K562 (cell line): ENCODE measurements around the gene CTSL. TPM values are rescaled to one million over a fixed set of nuclear protein-coding genes. Genes with fewer than 3 reads are reported as not detected.

ENCODE experiments used
- ATAC-seq: fragments of 200-7000 bp; cut with Tn5 transposase; 3 replicates; pipeline ENCODE4 v1.9.1; 2020; ENCODE audit warnings: moderate library complexity
- BruUV-seq: library from RNA; stranded (reverse); fragments of 400-500 nt; replicated peaks from 2 replicates; lab custom pipeline; 2021; lab: Mats Ljungman, UMichigan
- CTCF ChIA-PET: fragments of 300-600 bp; formaldehyde crosslinking; extraction: SDS; loops from one replicate; lab custom pipeline; 2021; ENCODE audit warnings: low intra/inter-chr PET ratio; lab: Yijun Ruan, JAX
- POLR2A ChIA-PET: fragments of 300-600, 350-650 bp; sonication (Branson Sonifier 250); formaldehyde crosslinking; extraction: SDS; loops from one replicate; lab custom pipeline; 2021; ENCODE audit warnings: antibody characterized with exemption, inconsistent platforms; lab: Yijun Ruan, JAX
- DNase-seq, 4 experiments: peaks; one replicate each; pipeline versions ENCODE4 v3.0.0 to v3.0.0-alpha.2; 2011 to 2018; ENCODE audit warnings: low spot score in 3 of 4, mixed read lengths in 3 of 4; ENCODE audit errors: extremely low read depth in 1 of 4
- FAIRE-seq: peaks from 2 replicates; lab custom pipeline; 2011; peaks lifted over from hg19 to GRCh38; lab: Jason Lieb, UNC
- H2AFZ ChIP-seq: 2 replicates; pipeline ENCODE4 v1.6.0; 2011; ENCODE audit warnings: low read depth, low read length, control low read depth, inconsistent platforms
- H3K27ac ChIP-seq: fragments of 200-600 bp; 3 replicates; pipeline ENCODE4 v1.8.0; 2011; ENCODE audit warnings: low read depth, mild to moderate bottlenecking, control low read depth, inconsistent platforms, low read length, moderate library complexity, mixed read lengths; ENCODE audit errors: extremely low read depth
- H3K27me3 ChIP-seq, 2 experiments: fragments of 300-600 bp in 1 of 2; 2 replicates in 1 of 2; 3 replicates in 1 of 2; pipeline versions ENCODE4 v1.6.0 to v1.8.0; 2011; ENCODE audit warnings: inconsistent platforms in 2 of 2, low read length in 2 of 2, mild to moderate bottlenecking in 1 of 2, mixed read lengths in 1 of 2, moderate library complexity in 1 of 2; ENCODE audit not compliant: control insufficient read depth in 2 of 2, insufficient read depth in 2 of 2
- H3K36me3 ChIP-seq: fragments of 300-600 bp; 3 replicates; pipeline ENCODE4 v1.8.0; 2011; ENCODE audit warnings: mild to moderate bottlenecking, low read length, inconsistent platforms; ENCODE audit not compliant: control insufficient read depth, insufficient read depth
- H3K4me1 ChIP-seq, 2 experiments: fragments of 200-600 bp in 1 of 2; replicated peaks in 1 of 2; 2 replicates in 1 of 2; 3 replicates in 1 of 2; pipeline versions ENCODE4 v1.5.1 to v1.8.0; 2011; ENCODE audit warnings: inconsistent platforms in 2 of 2, low read length in 2 of 2, mild to moderate bottlenecking in 1 of 2, mixed read lengths in 1 of 2, moderate library complexity in 1 of 2; ENCODE audit not compliant: control insufficient read depth in 2 of 2, insufficient read depth in 2 of 2
- H3K4me2 ChIP-seq: 2 replicates; pipeline ENCODE4 v1.6.1; 2011; ENCODE audit warnings: low read length, control low read depth, inconsistent platforms, mixed read lengths; ENCODE audit not compliant: insufficient read depth
- H3K4me3 ChIP-seq: fragments of 200-600 bp; sonication (generic), shearing (Covaris generic); 2 replicates; pipeline ENCODE4 v1.5.1; 2016; ENCODE audit warnings: control low read depth, inconsistent platforms
- H3K79me2 ChIP-seq: fragments of 200-600 bp; 3 replicates; pipeline ENCODE4 v1.8.0; 2011; ENCODE audit warnings: low read length, inconsistent platforms; ENCODE audit not compliant: control insufficient read depth, insufficient read depth
- H3K9ac ChIP-seq, 2 experiments: 2 replicates each; pipeline versions ENCODE4 v1.6.0 to v1.6.1; 2011; ENCODE audit warnings: low read depth in 2 of 2, low read length in 2 of 2, control low read depth in 1 of 2, inconsistent platforms in 1 of 2, mild to moderate bottlenecking in 1 of 2, mixed read lengths in 1 of 2; ENCODE audit not compliant: insufficient read depth in 1 of 2
- H3K9me1 ChIP-seq: one replicate; pipeline ENCODE4 v1.6.0; 2011; ENCODE audit warnings: inconsistent platforms, mild to moderate bottlenecking, low read length, moderate library complexity; ENCODE audit not compliant: control insufficient read depth, insufficient read depth
- H3K9me3 ChIP-seq: replicated peaks from 2 replicates; pipeline ENCODE4 v1.5.1; 2011; ENCODE audit warnings: low read depth, low read length, inconsistent platforms; ENCODE audit not compliant: control insufficient read depth, insufficient read depth
- H4K20me1 ChIP-seq: replicated peaks from 2 replicates; pipeline ENCODE4 v1.6.1; 2011; ENCODE audit warnings: low read length, inconsistent platforms, mixed read lengths; ENCODE audit not compliant: control insufficient read depth, insufficient read depth
- AFF4 ChIP-seq: sonication (generic); formaldehyde crosslinking; IDR thresholded peaks from 2 replicates; pipeline ENCODE4 v1.8.0; 2023; ENCODE audit warnings: mild to moderate bottlenecking, missing genetic modification reagents
- ARID2 ChIP-seq: fragments of 450-650 bp; IDR thresholded peaks from 2 replicates; pipeline ENCODE4 v1.6.1; 2017; ENCODE audit warnings: antibody characterized with exemption, mild to moderate bottlenecking
- ATF6 ChIP-seq: sonication (generic); formaldehyde crosslinking; IDR thresholded peaks from 2 replicates; pipeline ENCODE4 v1.4.0; 2020; ENCODE audit warnings: mild to moderate bottlenecking, missing genetic modification reagents
- BRCA1 ChIP-seq, 2 experiments: fragments of 450-650 bp in 1 of 2; sonication (generic) in 1 of 2; formaldehyde crosslinking in 1 of 2; IDR thresholded peaks; 2 replicates each; pipeline versions ENCODE4 v1.5.0 to v1.6.1; 2017 to 2020; ENCODE audit warnings: mild to moderate bottlenecking in 1 of 2, missing genetic modification reagents in 1 of 2
- ESRRB ChIP-seq: fragments of 250-450 bp; sonication (Bioruptor Pico); IDR thresholded peaks from 2 replicates; pipeline ENCODE4 v1.5.0; 2020; ENCODE audit warnings: mild to moderate bottlenecking, moderate library complexity, borderline replicate concordance
- KLF6 ChIP-seq: fragments of 250-450 bp; sonication (Bioruptor Pico); IDR thresholded peaks from 2 replicates; pipeline ENCODE4 v1.4.0; 2020; ENCODE audit warnings: mild to moderate bottlenecking, moderate library complexity, borderline replicate concordance
- PHTF2 ChIP-seq: fragments of 250-450 bp; sonication (Bioruptor Pico); IDR thresholded peaks from 2 replicates; pipeline ENCODE4 v1.5.0; 2021; ENCODE audit warnings: mild to moderate bottlenecking
- SAFB ChIP-seq: fragments of 200-400 bp; formaldehyde crosslinking; IDR thresholded peaks from 2 replicates; pipeline ENCODE4 v1.6.1; 2017; ENCODE audit warnings: low read depth, low read length, borderline replicate concordance
- SRSF1 ChIP-seq: fragments of 200-400 bp; formaldehyde crosslinking; IDR thresholded peaks from 2 replicates; pipeline ENCODE4 v1.6.1; 2017; ENCODE audit warnings: mild to moderate bottlenecking, low read depth, low read length, moderate library complexity
- ZNF551 ChIP-seq: fragments of 250-450 bp; sonication (Bioruptor Pico); IDR thresholded peaks from 2 replicates; pipeline ENCODE4 v1.5.0; 2021; ENCODE audit warnings: mild to moderate bottlenecking, moderate library complexity
- WGBS: fragments of 100-300 bp; shearing (Covaris generic); methylation state at CpG from one replicate; pipeline ENCODE4 v1.1.6; 2016; ENCODE audit warnings: low coverage, mixed read lengths; ENCODE audit not compliant: insufficient coverage; ENCODE audit errors: missing lambda C conversion rate; 5-methylcytosine and 5-hydroxymethylcytosine counted together
- in situ Hi-C: fragments of 300-500 bp; cut with MboI; formaldehyde crosslinking; loops from 4 replicates; pipeline ENCODE4 v1.15.0; 2018; ENCODE audit warnings: inconsistent platforms, mixed read lengths
- intact Hi-C: fragments of 100-400 bp; cut with micrococcal nuclease; formaldehyde crosslinking; loops from 2 replicates; pipeline ENCODE4 v1.14.2; 2022
- polyA plus RNA-seq, 8 experiments: library from polyadenylated mRNA; depleted of rRNA in 4 of 8; stranded (reverse) in 5 of 8; unstranded in 3 of 8; fragments of >200 nt; fragmentation: Nextera tagmentation in 2 of 8; fragmentation: Illumina TruSeq in 1 of 8; extraction: Ambion mirVana in 2 of 8; extraction: Trizol in 1 of 8; gene quantifications; 2 replicates each; pipeline versions ENCODE4 v1.2.1 to v1.2.3, GENCODE V29; 2011 to 2014; ENCODE audit warnings: inconsistent platforms in 1 of 8, missing spikeins in 1 of 8
- total RNA-seq, 7 experiments: library from RNA; depleted of rRNA in 6 of 7; stranded (reverse); fragments of >200 nt in 6 of 7; fragmentation: Illumina TruSeq in 2 of 7; extraction: Trizol in 2 of 7; gene quantifications; 2 replicates each; pipeline versions ENCODE4 v1.2.1 to v1.2.3, GENCODE V29; 2011 to 2021; ENCODE audit warnings: low replicate concordance in 1 of 7

CTSL gene
- total and polyA plus RNA-seq, 9 of the 15 experiments (the other 6 are each of a cell fraction or from before 2014, with no cell fraction given), result 55.9 to 165 (median 93.7) TPM

- Histone ChIP-seq H3K4me2 (no peak overlapping the region), H3K9me1 (no peaks in the 10 kb centered on the region), H3K9ac (no peak overlapping the region), H3K27me3 (no peaks in the 10 kb centered on the region), H3K27ac (no peak overlapping the region), H3K4me3 (no peak overlapping the region), H3K9me3 (peaks cover 8% of the 10 kb centered on the region; the same call in 1 of the 2 replicates), H2AFZ (no peak overlapping the region; the same call in 1 of the 2 replicates), H4K20me1 (no peaks in the 10 kb centered on the region), H3K36me3 (no peaks in the 10 kb centered on the region), H3K79me2 (no peaks in the 10 kb centered on the region), H3K4me1 (peaks cover 0 to 20% of the 10 kb centered on the region in 2 experiments; a peak in 2 of 5 replicates)
- no peak for DNase-seq
- POLR2A ChIA-PET, result no interaction called here
- no peak for FAIRE-seq
- TF ChIP-seq ESRRB (no peak), PHTF2 (no peak), ATF6 (no peak), BRCA1 (IDR thresholded peaks at IDR 0.05) (no peak), BRCA1 (CRISPR knock-in tag; IDR thresholded peaks at IDR 0.05) (no peak), ZNF551 (CRISPR knock-in tag) (no peak), AFF4 (CRISPR knock-in tag) (no peak), SAFB (no peak), SRSF1 (no peak), ARID2 (no peak), KLF6 (CRISPR knock-in tag) (no peak)
- no peak for ATAC-seq
- CTCF ChIA-PET, result no interaction called here
- BruUV-seq, result no TSS peak
- intact Hi-C loops, result no loop called here
- WGBS, result 73% methylated on average over 3 of the region's 4 CpGs
- in situ Hi-C loops, result no loop called here
These were observed 15.4 kb downstream of the CTSL start for GRCh38 chr9:87741326-87741725.
